GM19238 (cell line): ENCODE results near the gene PRKAG1.

Experiments used
- DNase-seq: peaks from one replicate; pipeline ENCODE4 v3.0.0; 2011; ENCODE audit warnings: low spot score; ENCODE audit not compliant: insufficient read length

Gene PRKAG1

DNA sequence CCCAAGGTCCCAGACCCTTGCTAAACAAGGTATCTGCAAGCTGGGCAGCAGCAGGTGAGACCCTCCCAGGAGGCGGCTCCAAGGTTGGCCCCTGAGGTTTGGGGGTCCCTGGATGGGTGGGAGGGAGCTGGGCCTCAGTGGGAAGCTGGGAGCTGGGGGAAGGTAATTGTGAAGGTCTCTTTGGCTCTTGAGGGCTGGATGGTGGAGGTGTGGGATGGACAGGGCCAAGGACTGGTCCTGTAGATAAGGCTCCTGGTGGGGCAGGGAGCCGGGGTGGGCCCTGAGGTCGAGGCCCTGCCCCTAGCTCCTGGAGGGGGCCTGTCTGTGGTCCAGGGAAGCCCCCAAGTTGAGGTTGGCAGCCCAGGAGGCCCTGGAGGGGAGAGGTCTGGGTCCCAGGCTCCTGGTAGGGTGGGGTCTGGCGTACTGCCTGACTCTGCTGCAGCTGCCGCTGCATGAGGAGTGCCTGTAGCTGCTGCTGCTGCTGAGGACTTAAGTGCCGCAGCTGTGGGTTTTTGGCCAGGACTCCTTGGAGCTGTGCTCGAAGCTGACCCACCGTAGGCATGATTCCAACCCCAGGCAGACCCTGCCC, 13.1 kb upstream of the PRKAG1 start:
- no peak for DNase-seq

DNA sequence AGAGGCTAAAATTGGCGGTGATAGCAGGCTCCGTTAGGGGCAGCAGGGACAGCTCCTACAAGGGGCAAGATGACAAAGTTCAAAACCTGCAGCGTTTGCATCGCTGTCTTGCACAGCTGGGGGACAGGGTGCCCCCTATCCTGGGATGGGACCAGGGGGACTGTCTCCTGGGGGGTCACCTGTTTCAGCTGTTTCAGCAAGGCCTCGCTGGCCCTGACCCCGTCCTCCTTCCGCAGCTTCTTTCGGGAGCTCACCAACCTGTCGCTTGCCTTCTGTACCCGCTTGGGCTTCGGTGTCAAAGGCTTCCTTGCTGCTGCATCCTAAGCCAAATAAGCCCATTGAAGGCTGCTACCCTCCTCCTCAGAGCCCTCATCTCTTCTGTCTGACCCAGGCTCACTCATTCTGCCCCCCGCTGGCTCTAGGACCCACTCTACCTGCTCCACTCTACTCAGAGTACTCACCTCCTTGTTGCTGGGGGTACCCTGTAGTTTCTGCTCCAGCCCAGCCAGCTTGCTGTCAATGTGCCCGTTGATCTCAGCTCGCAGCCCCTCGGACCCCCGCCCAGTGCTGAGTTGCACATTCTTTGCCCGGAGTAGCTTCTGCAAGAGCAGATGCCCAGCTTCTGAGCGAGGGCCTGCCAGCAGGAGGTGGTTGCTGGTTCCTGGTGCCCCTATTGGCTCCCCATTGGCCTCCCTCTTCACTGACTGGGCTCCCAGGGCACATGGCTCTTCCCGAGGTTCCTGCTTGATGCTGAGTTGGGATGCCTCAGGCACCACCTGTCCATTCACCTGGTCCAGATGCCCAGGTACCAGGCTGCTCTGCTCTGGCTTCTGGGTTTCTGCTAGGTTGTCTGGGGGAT, 12.4 kb upstream of the PRKAG1 start:
- no peak for DNase-seq

DNA sequence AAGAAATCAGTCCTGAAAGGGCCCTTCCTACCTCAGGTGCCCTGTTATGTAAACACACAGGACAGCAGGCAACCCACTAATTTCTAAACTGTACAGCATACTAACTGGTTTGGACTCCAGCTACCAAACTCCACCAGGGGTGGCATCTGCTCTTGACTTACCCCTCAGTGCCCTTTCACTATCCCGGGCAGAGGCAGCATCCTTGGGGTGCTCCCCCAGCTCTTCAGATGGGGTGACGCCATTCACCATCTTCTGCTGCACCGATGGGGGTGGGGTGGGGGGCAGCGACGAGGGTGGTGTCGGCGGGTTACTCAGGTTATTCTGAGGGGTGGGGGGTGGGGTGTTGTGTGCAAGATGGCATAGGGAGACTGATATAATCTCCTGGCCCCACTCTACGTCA, 11.5 kb upstream of the PRKAG1 start:
- no peak for DNase-seq

DNA sequence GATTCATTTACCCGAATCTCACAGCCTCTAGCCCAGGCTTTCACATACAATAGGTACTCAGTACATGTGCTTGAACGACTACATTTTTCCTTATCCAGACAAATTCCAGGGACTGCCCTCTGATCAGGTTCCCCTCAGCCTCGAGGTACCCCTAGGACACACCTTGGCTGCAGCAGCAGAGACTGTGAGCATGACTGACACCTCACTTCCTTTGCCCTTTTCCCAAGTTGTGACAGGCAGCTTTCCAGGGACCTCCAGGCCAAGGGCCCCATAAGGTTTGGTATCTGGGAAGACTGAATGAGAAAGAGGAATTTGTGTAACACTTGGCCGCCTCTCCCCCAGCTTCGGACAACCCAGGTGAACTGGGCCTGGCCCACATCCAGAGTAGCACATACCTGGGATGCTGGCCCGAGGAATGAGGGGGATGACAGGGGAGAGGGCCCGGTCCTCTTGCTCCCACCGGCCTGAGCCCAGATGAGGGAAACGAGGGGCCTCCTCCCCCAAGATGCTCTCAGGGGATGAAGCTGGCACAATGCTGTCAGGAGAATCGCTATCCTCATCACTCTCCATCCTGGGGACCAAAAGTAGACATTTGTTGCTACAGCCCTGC, 10.2 kb upstream of the PRKAG1 start:
- DNase-seq, result no peak

DNA sequence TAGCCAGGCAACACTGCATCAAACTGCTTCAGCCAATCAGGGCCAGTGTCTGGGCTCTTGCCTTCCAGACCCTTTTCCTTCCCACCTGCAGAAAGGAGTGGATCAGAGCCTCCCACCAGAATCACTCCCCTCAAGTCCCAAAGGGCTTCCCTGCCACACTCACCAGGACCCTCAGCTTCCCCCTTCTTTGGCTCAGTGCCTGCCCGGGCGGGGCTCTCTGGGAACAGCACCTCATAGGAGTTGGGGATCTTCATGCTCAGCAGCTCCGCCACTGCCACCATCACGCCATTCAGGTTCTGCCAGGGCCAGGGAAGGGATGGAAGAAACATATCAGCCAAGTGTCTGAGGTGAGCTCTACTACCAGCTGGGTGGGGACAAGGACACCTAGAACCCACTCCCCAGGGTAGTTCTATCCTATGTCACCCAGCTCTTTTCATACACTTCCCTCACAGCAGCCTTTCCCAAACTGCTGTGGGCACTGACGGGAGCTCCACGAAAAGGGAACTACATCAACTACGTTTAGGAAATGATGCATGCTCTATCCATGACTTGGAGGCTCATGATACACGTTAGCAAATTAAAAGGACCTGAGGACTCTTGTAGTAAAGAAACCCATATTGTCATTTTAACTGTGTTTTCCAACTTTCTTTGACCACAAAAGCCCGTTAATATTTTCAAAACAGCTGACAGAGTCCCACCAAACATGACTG, 9.4 kb upstream of the PRKAG1 start:
- no peak for DNase-seq

DNA sequence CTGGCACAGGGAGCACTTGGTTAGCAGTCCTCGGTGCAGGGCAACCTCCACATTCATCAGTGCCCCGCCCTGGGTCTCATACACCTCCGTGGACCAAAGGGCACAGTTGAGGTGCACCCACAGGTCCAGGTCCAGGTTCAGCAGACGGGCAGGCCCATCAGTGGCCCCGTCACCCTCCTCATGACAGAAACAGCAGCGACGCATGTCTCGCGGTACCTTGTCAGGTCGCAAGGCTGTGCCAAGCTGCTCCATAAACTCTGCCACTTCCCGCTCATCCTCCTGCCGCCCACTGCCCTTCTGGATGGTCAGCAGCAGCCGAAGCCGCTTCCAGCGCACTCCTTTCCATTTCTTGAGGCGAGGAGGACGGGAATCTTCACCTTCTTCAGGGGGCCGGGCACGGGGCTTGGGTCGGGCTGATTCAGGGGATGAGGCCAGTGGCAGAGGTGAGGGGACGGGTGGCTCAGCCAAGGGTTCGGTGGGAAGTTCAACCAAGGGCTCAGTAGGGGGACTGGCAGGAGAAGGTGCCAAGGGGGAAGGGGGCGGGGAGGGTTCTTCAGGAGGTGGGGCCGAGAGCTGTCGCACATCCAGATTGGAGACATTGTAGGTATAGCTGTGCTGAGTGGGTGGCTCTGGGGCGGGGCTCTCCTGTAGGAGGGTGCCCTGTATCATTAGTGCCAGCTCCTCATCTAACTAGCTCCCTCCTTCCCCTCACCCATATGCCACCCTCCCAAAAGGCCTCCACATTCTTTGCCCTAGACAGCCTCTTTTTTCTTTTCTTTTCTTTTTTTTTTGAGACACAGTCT, 8.3 kb upstream of the PRKAG1 start:
- no peak for DNase-seq

DNA sequence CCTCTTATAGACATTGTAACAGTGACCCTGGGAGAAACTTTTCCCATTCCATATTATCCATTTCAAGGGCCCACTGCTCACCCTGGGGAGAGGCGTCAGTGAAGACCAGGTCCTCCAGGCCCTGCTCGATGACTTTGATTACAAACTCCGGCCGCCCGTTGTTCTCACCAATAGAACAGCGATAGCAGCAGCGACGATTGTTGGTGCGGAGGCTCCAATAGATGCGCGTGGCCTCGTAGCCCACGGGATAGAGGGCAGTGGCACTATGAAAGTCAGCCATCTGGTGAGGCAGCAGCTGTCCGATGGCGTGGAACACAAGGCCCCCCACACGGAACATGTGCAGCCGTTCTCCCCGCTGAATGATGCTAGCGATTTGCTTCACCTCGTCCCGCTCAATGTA, 7.5 kb upstream of the PRKAG1 start:
- DNase-seq, result no peak

DNA sequence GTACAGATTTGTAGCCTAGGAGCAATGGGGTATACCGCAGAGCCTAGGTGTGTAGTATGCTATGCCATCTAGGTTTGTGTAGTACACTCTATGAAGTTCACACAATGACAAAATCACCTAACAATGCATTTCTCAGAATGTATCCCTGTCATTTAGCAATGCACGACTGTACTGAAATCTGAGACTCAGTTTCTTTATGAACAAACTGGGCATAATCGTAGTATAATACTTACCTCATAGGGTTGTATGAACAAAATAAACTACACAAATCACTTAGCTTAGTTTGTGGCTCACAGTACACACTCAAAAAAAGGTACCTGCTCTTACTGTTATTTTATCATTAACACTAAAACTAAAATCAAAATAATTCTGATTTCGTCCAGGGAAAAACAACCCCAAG, 6.9 kb upstream of the PRKAG1 start:
- DNase-seq, result no peak

DNA sequence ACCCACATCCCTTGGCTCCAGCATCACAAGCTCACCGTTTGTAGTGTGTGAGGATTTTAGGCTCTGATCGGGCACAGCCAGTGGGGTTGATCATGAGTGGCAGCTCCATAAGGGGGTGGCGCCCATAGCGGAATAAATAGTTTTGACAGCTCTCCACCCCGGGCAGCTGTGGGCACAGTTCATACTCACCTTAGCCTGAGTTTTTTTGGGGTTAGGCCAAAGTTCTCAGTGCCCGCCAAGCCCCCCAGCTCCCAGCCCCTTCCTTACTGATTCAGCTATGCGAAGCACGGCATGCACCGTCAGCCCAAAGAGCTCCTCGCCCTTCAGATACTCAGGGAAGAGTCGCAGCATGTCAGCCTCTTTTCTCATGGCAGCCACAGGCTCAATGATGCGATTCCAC, 6.0 kb upstream of the PRKAG1 start:
- DNase-seq, result no peak

DNA sequence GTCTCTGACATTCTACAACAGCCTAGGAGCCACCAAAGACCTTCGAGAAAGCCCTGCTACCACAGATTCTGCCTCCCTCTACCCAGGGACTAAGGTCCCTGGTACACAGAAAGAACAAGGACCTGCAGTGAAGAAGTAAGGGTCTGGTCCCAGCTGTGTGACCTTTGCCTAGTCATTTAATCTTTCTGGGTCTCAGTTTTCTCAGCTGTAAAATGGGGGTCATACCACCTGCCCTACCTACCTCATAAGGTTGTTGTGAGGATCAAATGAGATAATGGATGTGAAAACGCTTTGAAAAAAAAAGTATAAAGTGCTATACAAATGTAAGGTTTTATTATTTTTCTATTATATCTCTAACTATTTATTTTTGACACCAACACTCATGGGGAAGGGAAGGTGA, 5.2 kb upstream of the PRKAG1 start:
- DNase-seq, result no peak

DNA sequence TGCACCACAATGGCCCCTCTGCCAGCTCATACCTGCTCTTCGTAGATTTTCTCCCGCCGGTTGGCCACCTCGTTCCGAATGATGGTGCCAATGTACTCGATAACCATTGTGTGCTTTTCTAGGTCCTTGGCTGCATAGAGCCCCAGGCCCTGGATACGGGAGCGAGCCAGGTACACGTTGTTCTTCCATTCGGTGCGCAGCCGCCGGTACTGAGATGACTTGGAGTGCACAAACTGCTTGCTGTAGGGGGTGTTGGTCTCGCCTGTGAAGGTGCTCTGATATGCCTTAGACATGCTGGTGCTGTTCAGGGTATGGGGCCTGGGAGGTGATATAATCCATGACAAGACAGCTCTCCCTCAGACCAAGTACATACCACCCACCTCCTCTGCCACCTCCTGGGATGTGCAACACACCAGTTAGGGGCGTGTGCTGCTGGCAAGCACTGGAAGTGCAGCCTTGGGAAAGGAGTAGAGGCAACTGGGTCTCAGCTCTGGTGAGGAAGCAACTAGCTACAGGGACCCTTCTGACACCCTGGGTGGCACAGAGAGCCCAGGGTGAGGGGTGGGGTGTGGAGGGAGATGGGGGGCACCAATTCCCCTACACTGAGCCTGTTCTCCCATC, 4.1 kb upstream of the PRKAG1 start:
- no peak for DNase-seq

DNA sequence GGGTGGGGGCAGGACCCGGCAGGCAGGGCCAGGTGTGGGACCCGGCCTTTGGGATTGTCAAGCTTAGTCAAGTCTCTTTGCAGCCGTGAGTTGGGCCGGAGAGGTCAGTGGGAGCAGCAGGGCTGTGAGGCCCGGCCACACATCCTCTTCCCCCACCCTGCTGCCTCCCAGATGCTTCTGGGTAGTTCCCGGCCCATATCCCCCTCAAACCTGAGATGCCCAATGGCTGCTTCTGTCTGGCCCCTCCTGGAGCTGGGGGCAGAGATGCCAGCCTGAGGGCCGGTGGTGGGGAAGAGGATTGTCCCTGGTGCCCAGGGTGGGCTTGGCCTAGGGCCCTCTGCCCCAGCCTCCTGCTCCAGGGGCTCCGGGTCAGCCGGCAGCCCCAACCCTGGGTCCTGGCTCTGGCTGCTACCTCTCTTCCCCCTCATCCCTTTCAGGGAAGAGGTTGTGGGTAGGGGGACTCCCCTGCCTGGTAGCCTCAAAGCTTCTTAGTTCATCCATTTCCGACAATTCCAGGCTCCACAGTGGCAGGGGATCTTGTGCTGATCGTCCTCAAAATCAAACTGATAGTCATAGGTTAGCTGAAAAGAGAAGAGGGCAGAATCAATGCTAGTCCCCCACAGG, 2.8 kb upstream of the PRKAG1 start:
- DNase-seq, result no peak

DNA sequence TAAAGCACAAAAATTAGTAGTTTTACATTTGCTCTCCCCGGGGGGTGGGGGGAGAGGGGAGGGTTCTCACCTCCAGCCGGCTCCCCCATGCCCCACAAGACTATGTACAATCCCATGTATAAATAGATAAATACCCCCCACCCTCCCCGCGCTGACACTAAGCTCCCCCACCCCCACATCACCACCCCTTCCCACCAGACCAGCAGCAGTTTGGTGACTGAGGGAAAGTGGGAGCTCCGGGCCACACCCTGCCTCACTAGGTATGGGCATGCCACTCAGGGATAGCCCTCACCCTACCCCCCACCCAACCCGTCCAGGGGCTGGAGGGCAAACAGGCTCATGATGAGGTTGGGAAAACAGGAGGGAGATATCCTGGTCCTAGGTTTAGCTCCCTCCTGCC, 1.9 kb upstream of the PRKAG1 start:
- no peak for DNase-seq

DNA sequence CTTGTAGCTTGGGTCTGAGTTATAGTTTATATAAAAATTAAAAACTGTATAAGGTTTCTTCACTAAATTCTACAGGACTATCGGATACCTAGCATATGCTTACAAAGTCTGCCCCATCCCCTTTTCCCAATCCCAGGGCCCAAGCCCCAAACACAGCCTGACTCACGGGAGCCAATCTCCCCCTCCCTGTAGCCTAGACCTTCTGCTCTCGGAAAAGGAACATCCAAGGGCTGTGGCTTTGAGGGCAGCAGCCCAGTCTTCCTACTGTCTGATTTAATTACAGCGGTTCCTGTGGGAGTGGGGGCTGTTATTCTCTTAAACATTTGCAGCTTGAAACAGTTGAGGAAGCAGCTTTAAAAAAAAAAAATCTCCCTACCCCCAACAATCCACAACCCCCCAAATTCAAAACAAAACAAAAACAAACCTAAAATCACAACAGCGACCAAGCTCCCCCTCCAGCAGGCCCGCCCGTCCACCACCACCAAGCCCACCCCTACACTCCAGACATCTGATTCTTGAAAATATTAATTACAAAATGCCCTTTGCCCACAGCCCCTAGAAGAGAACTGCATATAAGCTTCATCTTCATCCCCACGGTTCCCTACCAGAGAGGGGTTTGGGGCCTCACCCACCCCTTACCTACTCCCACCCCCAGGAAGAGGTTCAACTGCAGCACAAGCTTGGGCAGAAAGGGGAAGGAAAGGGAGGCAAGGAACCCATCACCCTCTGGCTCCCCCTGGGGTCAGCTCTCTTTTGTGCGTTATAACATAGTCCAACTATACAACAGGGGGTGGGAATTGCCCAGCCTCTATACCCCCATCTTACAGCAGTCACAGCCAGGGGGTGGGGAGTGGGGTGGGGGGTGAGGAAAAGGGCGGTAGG, 1.1 kb upstream of the PRKAG1 start:
- peak; percentile 46 for DNase-seq

DNA sequence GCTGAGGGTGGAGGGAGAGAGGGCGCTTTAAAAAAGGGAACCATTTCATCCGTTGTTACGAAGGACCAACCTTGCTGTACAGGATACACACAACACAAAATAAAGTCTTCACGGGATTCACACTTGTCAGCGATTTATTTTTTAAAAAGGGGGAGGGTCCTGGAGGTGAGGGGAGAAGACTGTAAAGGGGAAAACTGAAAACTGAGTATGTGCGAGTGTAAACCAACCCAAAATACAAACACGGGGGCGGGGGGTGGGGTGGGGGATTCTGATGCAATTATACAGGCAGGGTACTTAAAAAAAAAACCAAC, 499 bp upstream of the PRKAG1 start:
- no peak for DNase-seq

DNA sequence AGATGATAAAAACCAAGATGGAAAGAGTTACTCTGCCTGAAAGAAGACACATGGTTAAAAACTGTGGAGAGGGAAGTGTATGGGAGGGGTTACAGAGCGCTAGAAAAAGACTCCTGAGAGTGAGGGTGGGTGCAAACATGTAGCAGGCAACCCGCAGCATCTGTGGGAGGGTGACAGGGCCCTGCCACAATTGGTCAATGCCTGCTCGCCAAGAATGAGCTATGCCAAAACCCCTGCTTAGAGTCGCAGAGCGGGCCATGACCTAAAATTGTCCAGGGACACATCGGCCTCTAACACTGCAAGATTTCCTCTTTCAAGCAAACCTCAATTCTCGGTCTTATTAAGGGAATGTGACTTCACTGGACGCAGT, 700 bp downstream of the PRKAG1 start:
- DNase-seq, result no peak

DNA sequence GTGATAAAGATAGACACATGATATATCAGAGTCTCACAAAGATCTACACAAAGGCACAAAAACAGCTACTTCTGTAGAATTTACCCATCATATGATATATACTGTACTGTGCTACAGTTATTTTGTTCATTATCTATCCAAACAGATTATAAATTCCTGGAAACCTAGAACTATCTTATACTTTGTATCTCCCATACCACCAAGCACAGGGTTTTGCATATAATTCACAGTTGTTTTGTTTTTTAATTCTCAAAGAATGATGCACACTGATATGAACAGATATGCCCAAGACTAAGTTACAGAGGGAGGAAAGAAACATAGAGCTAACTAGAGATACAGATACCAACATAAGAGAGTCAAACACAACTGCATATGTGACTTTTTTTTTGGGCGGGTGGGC, 3.4 kb downstream of the PRKAG1 start:
- no peak for DNase-seq

DNA sequence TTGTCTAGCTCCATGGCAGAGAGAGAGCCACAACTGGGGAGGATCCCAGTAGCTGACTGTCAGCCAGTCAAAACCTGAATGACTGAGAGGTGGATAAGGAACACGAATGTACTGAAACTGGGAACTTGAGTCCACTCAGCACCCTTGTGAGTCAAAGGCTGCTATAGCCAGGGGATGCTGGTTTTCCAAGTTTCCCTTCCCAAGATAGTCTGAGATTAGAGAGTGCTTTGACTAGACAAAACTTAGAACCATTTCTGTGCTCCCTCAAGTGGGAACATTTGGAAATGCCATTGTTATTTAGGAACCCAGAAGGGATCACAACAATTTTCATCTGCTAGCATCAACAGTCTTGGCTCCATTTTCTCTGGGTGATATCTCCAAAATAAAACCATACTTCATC, 4.0 kb downstream of the PRKAG1 start:
- DNase-seq, result no peak

DNA sequence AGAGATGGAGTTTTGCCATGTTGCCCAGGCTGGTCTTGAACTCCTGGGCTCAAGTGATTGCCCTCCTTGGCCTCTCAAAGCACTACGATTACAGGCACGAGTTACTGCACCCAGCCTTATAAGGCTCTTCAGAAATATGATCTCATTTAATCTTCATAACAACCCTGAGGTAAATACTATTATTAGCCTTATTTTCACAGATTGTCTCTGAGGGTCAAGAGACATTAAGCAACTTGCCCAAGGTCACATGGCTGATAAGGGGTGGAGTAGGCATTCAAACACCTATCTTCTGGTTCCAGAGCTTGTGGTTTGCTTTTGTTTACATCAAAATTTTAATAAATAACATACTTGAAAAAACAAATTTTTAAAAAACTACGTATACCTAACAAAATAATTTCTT, 5.1 kb downstream of the PRKAG1 start:
- no peak for DNase-seq

DNA sequence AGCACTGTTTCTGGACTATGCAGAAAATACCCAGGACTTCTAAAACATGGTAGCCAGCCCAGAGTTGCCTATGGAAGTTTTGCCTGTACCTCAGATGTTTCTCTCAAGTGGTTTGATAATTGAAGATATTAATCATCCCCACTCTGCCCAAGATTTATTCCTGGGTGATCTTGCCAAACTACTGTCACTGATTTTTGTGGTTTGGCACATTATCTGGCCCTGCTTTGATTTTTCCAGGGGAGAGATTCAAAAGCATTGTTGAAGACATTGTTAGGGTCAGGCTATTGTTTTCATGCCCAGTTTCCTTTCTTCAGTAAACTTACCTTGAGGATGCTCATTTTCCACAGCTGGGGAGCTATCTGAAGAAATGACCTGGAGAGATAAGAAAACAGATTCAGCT, 5.8 kb downstream of the PRKAG1 start:
- no peak for DNase-seq
